ACC112 (cell line): Measurements from ENCODE around the gene MAPK7.

Source experiments
- H2AFZ ChIP-seq: fragments of 200-600 bp; sonication (generic); one replicate; pipeline ENCODE4 v1.6.0; 2017; ENCODE audit warnings: antibody characterized with exemption, low read length; ENCODE audit not compliant: unreplicated experiment
- H3K27ac ChIP-seq: fragments of 200-600 bp; sonication (generic); 2 replicates; pipeline ENCODE4 v1.5.1; 2014; ENCODE audit warnings: low read depth, mild to moderate bottlenecking, antibody characterized with exemption, low read length, moderate library complexity
- H3K27me3 ChIP-seq: fragments of 200-600 bp; sonication (generic); 2 replicates; pipeline ENCODE4 v1.6.1; 2014; ENCODE audit warnings: mild to moderate bottlenecking, antibody characterized with exemption, low read length, moderate library complexity, mixed read lengths; ENCODE audit not compliant: insufficient read depth
- H3K36me3 ChIP-seq: fragments of 200-600 bp; sonication (generic); 2 replicates; pipeline ENCODE4 v1.6.1; 2016; ENCODE audit warnings: mild to moderate bottlenecking, antibody characterized with exemption, low read length, moderate library complexity, mixed read lengths; ENCODE audit not compliant: insufficient read depth
- H3K4me1 ChIP-seq: fragments of 200-600 bp; sonication (generic); one replicate; pipeline ENCODE4 v1.6.1; 2016; ENCODE audit warnings: low read length, mixed read lengths; ENCODE audit not compliant: insufficient read depth, unreplicated experiment, control insufficient read depth
- H3K4me3 ChIP-seq: fragments of 200-600 bp; sonication (generic); 2 replicates; pipeline ENCODE4 v1.5.1; 2014; ENCODE audit warnings: mild to moderate bottlenecking, low read depth, low read length
- H3K79me2 ChIP-seq: fragments of 200-600 bp; sonication (generic); one replicate; pipeline ENCODE4 v1.6.0; 2016; ENCODE audit warnings: low read length; ENCODE audit not compliant: control insufficient read depth, unreplicated experiment, insufficient read depth

The MAPK7 gene

DNA sequence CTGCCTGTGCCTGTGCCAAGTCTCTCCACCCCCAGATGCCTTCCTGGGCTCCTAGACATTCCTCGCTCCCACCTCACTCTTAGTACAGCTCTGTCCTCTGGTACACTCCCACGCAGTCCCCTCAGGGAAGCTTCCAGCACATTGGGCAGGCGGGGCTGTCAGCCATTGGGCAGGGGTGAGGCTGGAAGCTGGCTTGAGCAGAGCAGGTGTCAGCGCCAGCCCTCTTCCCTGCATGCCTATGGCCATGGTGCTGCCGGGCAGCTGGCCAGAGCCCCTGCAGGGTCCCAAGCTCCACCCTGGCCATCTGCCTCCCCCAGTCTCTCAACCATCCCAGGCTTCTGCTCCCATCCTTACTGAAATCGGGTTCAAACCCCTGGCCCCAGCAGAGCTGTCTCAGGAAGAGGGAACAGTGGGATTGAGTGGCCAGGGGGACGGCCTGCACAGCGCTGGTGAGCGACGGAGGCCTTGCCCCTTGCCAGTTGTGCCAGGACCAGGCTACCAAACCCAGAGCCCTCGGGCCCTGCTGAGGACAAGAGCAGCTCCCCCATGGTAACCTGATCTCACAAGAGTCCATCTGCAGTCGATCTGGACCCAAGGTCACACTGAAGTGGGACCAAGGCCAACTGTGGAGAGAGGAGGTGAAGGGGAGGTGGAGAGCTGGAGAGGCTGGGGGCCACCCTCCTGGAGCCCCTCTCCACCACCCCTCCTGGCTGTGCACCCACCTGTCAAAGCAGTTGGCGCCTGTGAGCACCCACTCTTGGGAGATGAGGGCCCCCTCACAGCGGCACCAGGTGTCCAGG, 13.4 kb upstream of the MAPK7 start:
- Histone ChIP-seq H3K4me3 (no peak overlapping the region), H3K27me3 (no peaks in the 10 kb centered on the region), H3K27ac (no peak overlapping the region), H3K4me1 (peaks cover 19% of the 10 kb centered on the region), H2AFZ (no peak overlapping the region), H3K36me3 (no peaks in the 10 kb centered on the region), H3K79me2 (no peaks in the 10 kb centered on the region)

DNA sequence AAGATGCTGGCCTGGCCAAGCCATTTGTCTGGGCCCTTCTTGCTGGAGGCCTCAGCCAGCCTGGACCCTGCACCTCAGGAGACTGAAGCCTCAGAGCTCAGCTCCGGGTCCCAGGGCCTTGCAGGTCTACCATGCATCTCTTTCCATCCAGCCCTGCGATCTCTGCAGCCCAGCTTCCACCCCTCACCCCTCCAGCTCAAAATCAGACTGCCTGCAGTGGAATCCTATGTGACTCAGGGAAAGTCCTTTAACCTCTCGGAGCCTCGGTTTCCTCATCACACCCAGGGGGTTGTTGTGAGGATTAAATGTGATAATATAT, 12.8 kb upstream of the MAPK7 start:
- Histone ChIP-seq H3K4me3 (no peak overlapping the region), H3K36me3 (no peaks in the 10 kb centered on the region), H3K79me2 (no peaks in the 10 kb centered on the region), H2AFZ (no peak overlapping the region), H3K27ac (no peak overlapping the region), H3K27me3 (no peaks in the 10 kb centered on the region), H3K4me1 (peaks cover 19% of the 10 kb centered on the region)

DNA sequence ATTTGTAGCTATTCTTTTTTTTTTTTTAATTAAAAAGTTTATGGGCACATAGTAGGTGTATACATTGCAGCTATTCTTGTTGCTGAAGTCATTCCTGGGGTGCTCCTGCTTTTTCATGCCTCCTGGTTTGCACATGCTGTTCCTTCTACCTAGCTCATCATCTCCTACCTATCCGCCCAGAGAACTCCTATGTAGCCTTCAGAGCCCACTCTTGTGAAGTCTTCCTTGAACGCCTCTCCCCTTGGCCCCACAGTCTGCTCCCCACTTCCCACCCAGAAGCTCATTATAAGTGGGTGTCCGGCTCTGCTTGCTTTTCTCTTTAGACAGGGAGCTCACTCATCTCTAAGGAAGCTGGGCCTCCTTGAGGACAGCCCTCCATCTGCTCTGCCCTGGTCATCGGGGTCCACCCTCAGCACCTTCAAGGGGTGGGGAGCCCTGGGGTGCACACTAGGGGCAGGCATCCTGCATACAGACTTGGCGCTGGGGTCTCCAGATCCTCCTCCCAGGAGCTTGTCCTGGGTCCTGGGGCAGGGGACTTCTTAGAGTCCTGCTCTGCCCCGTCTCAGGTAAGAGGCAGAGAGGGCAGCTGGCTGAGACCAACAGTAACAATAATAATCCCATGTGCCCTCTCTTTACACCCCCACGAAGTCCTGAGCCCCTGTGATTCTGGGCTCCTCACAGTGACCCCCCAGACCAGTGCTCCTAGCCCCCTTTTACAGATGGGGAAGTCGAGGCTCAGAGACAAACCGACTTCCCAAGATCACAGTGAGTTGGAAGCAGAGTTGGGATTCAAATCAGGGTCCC, 12.3 kb upstream of the MAPK7 start:
- H3K27ac ChIP-seq: no peak overlapping the region
- H3K36me3 ChIP-seq: no peaks in the 10 kb centered on the region
- no peak overlapping the region for H2AFZ ChIP-seq
- peaks cover 19% of the 10 kb centered on the region for H3K4me1 ChIP-seq
- H3K27me3 ChIP-seq: no peaks in the 10 kb centered on the region
- no peak overlapping the region for H3K4me3 ChIP-seq
- H3K79me2 ChIP-seq: no peaks in the 10 kb centered on the region

DNA sequence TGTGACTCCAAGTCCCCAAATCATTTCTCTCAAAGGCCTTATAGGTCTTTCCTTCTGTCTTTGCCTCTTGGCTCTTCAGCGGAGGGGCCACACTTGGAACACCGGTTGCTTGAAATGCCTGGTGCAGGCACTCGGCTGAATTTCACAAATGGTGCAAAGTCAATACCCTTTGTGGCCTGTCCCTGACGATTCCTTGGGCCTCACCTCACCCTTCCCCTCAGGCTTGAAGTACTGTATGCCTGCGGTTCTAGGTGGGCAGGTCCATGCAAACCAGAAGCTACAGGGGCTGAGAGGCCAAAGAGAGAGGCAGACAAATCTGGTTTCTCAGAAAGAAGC, 11.7 kb upstream of the MAPK7 start:
- H3K4me1 ChIP-seq: peaks cover 18% of the 10 kb centered on the region
- H3K79me2 ChIP-seq: no peaks in the 10 kb centered on the region
- H2AFZ ChIP-seq: no peak overlapping the region
- no peak overlapping the region for H3K27ac ChIP-seq
- no peaks in the 10 kb centered on the region for H3K36me3 ChIP-seq
- no peak overlapping the region for H3K4me3 ChIP-seq
- no peaks in the 10 kb centered on the region for H3K27me3 ChIP-seq

DNA sequence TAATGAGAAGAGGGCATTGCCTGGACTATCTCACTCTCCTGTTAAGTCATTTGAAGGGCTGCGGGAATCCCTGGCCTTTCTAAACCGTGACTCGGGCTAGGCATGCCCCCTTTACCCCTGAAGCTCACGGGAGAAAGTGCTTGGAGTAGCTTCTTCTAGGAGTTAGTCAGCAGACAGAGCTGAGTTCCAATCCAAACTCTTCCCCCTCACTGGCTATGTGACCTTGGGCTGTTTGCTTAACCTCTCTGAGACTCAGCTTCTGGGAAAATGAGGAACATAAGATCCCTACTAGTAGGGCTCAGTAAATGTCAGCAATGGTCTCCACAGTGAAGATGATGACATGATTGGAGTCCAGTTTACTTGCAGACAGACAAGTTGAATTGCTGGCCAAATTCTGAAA, 10.1 kb upstream of the MAPK7 start:
- Histone ChIP-seq H3K4me3 (no peak overlapping the region), H3K27me3 (no peaks in the 10 kb centered on the region), H3K4me1 (peaks cover 13% of the 10 kb centered on the region), H3K79me2 (no peaks in the 10 kb centered on the region), H3K27ac (no peak overlapping the region), H2AFZ (no peak overlapping the region), H3K36me3 (no peaks in the 10 kb centered on the region)

DNA sequence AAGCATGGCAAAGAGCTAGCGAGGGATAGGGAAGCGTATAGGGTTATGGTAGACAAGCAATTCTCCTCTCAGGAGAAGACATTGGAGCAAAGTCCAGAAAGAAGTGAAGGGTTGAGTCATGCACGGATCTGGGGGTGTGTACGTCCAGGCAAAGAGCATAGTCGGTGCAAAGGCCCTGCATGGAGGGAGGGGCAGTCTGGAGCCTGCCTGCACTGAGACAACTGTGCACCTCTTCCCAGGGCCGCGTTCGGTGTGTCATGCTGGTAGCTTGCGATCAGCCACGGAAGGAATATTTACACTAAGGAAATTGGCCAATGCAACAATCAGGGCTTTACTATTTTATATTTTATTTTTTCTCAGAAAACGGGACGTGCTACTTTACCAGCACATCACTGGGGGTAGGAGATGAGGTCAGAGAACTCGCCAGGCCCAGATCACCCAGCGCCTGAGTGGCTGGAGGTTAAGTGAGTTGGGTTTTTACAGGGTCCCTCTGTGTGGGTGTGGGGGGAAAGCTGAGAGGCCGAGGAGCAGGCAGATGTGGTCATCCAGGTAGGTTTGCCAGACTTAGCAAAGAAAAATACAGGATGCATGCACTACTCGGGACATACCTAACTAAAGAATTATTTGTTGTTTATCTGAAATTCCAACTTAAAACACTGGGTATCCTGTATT, 9.1 kb upstream of the MAPK7 start:
- Histone ChIP-seq H2AFZ (no peak overlapping the region), H3K27me3 (no peaks in the 10 kb centered on the region), H3K36me3 (no peaks in the 10 kb centered on the region), H3K4me3 (no peak overlapping the region), H3K27ac (no peak overlapping the region), H3K4me1 (peaks cover 9% of the 10 kb centered on the region), H3K79me2 (no peaks in the 10 kb centered on the region)

DNA sequence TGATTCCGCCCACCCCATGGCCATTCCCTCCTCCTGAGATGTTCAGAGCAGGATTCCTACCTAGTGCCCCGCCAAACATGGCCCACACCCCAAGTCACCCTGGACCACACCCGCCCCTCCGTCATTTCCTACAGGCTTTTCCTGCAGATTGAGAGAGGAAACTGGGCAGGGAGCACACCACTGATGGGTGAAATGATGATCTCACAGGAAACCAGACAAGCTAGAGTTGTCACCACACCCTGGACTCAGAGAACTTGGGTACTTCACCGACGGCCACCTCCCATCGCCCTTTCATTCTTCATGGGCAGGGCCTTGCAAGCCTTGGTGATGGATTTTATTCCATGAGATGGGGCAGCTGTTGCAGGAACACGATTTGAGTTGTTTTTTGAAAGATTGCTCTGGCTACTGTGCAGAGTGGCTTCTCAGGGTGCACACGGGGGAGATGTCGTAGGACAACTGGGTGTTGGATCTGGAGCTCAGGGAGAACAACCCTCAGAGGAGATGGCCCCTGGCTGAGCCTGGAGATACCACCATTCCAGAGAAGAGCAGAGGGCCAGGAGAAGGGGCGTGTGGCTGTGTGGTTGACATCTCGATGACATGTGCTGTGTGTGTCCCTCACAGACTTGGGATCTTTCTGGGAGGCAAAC, 8.3 kb upstream of the MAPK7 start:
- Histone ChIP-seq H2AFZ (no peak overlapping the region), H3K27me3 (no peaks in the 10 kb centered on the region), H3K4me3 (no peak overlapping the region), H3K36me3 (no peaks in the 10 kb centered on the region), H3K79me2 (no peaks in the 10 kb centered on the region), H3K4me1 (peaks cover 2% of the 10 kb centered on the region), H3K27ac (no peak overlapping the region)

DNA sequence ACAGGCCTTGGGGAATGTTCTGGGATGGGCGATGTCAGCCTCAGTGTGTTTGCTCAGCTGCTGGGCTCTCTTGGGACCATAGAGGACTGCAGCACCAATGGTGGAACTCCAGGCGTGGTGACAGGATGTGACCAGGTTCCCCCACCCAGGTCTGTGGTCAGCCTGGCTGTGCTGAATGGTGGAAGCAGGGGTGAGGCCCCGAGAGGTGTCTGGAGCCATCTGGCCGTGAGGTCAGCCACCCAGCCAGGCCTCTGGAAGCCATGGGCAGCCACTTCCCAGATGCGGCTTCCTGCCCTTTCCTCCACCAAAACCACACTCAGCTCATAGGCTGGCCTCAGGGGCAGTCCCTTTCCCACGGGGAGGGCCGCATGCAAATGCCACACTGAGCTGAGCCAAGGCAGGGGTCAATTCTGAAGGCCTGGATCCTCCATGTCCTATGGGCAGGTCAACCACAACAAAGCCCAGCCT, 7.8 kb upstream of the MAPK7 start:
- no peaks in the 10 kb centered on the region for H3K36me3 ChIP-seq
- H3K27ac ChIP-seq: no peak overlapping the region
- peaks cover under 1% of the 10 kb centered on the region for H3K79me2 ChIP-seq
- H2AFZ ChIP-seq: no peak overlapping the region
- no peaks in the 10 kb centered on the region for H3K4me1 ChIP-seq
- H3K4me3 ChIP-seq: no peak overlapping the region
- H3K27me3 ChIP-seq: no peaks in the 10 kb centered on the region

DNA sequence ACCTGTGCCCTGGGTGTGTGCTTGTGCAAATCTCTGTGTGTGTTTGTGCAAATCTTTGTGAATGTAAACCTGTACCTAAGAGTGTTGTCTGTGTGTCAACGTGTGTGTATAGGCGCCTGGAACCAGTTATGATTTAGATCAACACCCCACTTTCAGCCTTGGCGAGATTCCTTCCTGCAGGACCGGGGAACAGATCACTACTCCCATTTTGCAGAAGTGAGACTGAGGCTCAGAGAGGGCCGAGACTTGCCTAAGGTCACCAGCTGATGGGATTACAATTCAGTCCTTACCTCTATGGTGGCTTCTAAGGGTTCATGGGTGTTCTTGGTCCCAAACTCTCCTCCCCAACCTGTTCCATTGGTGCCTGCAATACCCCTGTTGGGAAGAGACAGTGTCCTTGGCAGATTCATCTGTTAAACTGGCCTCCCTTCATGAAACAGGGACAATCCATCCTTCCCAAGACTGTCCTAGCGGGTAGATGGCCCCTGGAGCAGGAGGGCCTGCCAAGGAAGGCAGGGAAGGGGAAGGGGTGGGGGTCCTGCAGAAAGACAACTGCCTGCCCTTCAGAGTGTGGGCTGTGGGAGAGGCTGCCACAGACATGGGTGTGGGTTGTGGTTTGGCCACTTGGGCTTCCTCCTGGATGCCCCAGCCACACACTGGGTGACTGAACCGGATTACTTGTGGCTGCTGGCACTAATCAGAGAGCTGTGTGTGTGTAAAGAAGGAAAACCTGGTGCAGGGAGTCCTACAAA, 6.9 kb upstream of the MAPK7 start:
- H2AFZ ChIP-seq: no peak overlapping the region
- H3K4me3 ChIP-seq: no peak overlapping the region
- no peak overlapping the region for H3K27ac ChIP-seq
- H3K79me2 ChIP-seq: peaks cover 9% of the 10 kb centered on the region
- H3K4me1 ChIP-seq: no peaks in the 10 kb centered on the region
- no peaks in the 10 kb centered on the region for H3K36me3 ChIP-seq
- H3K27me3 ChIP-seq: no peaks in the 10 kb centered on the region

DNA sequence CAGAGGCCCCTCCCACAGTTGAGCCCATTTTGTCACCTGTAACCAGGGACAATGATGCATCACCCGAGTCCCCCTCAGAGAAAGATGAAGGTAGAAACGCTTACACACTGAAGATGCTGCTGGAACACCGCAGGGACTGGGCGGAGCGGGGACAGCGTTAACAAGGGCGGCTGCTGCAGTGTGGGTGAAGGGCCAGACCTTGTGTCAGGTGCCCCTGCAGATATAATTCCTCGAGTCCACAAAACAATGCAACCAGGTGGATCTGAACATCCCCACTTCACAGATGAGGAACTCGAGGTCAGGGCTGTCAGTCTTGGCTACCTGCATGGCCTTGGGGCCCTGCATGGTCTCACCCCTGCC, 6.3 kb upstream of the MAPK7 start:
- no peak overlapping the region for H3K4me3 ChIP-seq
- H3K27ac ChIP-seq: no peak overlapping the region
- H3K4me1 ChIP-seq: no peaks in the 10 kb centered on the region
- peaks cover 9% of the 10 kb centered on the region for H3K79me2 ChIP-seq
- H2AFZ ChIP-seq: no peak overlapping the region
- no peaks in the 10 kb centered on the region for H3K36me3 ChIP-seq
- H3K27me3 ChIP-seq: no peaks in the 10 kb centered on the region
